Measurements from ENCODE around the gene JAZF1.

DNA sequence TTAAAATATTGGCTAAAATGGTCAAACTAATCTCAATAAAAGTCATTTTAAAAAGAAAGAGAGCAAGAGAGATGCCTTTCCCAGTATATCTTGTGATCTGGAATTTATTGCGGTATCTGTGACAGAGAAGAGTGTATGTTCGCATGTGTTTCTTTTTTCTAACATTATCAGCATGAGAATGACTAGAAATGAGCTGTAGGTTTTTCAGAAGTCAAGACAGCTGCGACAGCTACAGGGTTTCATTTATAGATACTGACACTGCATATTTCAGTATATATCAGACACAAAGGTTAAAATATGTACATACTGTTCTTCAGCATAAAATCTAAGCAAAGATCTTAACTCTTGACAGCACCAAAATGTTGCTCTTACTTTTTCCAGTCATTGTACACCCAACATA lies 215.8 kb downstream of the JAZF1 start:
- TF ChIP-seq, protein P1, sequence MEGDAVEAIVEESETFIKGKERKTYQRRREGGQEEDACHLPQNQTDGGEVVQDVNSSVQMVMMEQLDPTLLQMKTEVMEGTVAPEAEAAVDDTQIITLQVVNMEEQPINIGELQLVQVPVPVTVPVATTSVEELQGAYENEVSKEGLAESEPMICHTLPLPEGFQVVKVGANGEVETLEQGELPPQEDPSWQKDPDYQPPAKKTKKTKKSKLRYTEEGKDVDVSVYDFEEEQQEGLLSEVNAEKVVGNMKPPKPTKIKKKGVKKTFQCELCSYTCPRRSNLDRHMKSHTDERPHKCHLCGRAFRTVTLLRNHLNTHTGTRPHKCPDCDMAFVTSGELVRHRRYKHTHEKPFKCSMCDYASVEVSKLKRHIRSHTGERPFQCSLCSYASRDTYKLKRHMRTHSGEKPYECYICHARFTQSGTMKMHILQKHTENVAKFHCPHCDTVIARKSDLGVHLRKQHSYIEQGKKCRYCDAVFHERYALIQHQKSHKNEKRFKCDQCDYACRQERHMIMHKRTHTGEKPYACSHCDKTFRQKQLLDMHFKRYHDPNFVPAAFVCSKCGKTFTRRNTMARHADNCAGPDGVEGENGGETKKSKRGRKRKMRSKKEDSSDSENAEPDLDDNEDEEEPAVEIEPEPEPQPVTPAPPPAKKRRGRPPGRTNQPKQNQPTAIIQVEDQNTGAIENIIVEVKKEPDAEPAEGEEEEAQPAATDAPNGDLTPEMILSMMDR (IDR thresholded peaks at IDR 0.05; ENCODE audit: poor library complexity), result no peak
- TF ChIP-seq EZH2phosphoT487 (IDR thresholded peaks at IDR 0.05; ENCODE audit: low read depth, severe bottlenecking, unreplicated experiment), result no peak
- TF ChIP-seq EZH2 (IDR thresholded peaks at IDR 0.05; ENCODE audit: borderline replicate concordance), result no peak

Data from hepatocyte (in vitro differentiated cells).